NCI-H1092 (cell line): ENCODE measurements around the gene SH3PXD2A.
"Not testable (repeated sequence)": the region's sequence is repeated elsewhere in the genome, so short reads cannot be mapped to it uniquely, and the experiment has no call there.

ENCODE experiments used
- DNase-seq: peaks from one replicate; lab custom pipeline; 2025; lab: John Stamatoyannopoulos, UW

SH3PXD2A gene

DNA sequence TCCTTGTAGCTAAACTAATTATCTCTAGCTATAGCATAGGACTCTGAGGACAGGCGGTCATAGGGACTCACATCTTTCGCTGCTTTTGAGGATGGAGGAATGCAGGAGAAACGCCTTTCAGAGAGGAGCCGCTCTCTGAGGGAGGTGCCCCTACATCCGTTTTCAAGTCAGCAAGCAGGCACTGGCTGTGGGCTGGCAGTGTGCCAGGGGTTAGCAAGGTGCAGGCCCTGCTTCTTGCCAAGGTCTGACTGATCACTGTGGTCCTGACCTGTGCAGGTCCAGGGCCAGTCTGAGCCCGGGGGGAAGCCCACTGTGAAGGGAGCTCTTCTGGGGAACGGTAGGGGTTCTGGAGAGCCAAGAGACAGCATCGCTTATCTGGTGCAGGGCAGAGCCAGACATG lies 89.4 kb downstream of the SH3PXD2A start:
- DNase-seq, result no peak

DNA sequence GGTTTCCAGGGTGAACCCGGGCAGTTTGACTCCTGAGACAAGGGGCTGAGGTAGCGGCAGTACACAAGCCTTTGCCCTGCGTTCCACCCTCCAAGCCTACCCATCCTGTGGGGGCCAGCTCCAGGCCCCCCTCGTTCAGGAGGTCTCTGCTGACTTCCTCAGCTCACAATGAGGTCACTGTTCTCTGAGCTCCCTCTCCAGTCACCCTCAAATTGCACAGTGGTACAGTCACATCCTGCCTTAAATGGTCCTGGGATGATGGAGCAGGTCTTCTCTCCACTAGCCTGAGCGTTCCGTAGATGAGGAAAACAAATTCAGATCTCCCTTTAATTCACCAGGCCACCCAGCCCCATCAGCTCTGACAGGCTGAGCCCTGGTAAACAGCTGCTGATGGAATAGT lies 90.2 kb downstream of the SH3PXD2A start:
- no peak for DNase-seq

DNA sequence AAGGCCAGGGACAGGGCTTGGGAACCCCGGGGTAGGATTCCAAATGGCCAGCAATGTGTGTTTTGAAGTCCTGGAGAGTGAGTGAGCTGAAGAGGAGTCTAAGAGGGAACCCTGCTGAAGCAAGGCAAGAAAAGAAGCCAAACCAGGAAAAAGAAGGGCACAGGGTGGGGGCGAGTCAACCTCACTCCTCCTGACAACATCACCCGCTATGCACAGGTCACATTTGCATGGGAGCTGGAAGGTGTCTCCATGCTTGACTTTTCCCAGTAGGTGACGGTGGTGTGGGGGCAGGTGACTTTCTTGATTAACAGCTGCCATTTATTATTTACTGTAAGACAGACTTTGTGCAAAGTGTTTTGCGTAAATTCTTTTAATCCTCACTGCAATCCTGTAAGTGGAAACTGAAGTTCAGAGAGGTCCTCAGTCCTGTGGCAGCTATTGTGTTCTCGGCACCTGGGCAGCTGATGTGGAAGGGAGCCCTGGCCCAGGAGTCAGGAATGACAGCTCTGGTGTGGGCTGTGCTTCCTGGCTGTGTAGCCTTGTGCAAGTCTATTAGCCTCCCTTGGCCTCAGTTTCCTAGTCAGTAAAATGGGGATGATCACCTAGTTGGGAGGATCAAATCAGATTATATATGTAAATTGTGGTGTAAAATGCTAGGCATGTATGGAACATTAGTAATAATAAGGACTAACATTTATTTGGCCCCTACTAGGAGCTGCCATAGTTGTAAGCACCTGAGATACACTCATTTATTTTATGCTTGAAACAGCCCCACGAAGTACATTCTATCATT lies 90.9 kb downstream of the SH3PXD2A start:
- DNase-seq, result no peak

DNA sequence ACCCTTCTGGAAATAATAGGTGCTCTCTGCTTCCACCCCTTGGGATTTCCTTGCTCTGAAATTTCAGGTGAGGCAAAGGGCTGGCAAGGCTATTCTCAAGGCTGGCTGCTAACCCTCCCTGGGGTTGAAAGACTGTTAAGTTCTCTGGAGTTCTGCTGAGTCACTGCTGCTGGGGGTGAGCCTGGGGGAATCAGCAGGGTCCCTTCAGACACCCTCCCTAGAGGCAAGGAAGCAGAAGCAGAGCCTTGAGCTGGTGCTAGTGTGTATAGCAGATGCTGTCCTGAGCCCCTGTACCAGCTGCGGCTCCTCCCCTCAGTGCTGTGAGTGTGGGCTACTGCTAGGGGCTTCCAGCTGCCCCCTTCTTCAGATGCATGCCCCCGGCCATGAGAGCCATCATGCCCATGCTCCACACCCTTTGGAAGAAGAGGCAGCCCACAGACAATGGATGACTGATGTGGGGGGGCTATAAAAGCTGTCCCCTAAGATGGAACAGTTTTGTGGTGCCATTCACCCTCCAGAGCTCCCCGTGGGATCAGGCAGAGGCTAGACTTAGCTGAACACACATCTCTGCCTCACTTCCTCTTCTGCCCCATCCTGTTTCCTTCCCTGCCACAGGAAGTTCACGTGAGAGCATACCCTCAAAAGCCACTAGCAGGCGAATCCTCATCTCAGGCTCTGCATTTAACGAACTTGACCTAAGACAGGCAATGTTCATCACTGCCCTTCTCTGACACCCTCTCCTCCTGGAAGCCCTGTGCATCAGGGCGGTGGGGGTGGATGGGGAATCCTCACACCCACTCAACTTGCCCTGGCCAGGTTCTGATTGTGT lies 91.8 kb downstream of the SH3PXD2A start:
- no peak for DNase-seq

DNA sequence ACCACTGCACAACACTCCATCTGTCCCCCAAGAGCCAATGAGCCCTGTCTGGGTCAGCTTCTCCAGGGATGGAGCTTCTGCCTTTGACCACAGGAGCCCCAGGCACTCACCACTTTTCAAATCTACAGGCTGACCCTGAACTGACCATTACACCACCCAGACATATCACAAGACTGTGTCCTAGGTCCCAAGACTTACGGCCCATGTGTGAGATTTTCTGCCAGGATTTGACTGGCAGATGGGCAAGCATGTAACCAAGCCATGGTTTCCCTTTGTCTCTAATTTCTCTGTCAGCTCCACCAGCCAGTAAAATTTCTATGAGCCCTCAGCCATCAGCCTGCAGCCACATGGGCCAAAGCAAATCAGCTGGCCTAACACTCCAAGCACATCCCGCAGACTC lies 92.5 kb downstream of the SH3PXD2A start:
- no peak for DNase-seq

DNA sequence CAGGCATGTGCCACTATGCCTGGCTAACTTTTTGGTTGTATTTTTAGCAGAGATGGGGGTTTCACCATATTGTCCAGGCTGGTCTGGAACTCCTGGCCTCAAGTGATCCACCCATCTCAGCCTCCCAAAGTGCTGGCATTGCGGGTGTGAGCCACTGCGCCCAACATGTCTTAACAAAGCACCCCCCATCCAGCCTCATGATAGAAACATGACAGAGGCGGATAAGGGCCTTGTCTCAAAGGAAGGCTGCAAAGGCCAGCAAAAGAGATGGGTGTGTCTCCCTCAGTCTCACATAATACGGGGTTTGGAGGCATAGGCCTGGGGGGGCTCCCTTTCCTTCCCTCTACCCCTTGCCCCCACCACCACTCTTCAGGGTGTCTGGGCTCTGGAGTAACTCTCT lies 93.2 kb downstream of the SH3PXD2A start:
- no peak for DNase-seq

DNA sequence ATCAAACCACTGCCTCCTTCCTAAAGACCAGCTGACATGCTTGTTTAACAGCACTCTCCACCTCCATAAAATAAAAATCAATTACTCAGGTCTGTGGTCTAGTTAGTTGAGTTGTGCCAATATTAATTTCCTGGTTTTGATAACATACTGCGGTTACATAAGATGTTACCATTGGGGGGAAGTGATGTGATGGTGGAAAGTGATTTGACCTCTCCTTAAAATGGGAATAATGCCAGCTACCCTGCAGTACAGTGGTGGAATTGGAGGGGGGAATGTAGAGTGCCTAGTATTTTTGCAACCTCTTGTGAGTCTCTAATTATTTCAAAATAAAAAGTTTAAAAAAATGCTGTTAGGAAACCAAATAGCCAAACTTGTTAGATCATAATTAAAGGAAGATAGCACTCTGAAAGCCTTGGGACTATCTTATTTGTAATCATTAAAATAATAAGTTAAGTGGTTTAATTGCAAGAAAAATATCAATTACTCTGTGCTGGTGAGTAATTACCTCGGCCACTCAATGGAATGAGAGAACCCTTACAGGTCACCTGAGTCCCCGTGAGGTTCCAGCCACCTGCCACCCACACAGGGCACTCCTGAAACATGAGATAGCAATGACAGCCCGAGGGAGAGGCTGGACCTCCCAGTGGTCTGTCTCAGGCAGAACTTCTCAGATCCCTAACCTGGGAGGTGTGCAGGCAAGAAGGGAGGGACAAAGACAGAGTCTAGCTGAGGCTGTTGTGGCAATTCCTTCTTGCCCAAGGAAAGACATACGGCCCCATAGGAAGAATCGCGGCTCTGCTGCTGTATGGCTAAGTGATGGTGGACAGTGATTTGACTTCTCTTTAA lies 94.1 kb downstream of the SH3PXD2A start:
- DNase-seq, result no peak

DNA sequence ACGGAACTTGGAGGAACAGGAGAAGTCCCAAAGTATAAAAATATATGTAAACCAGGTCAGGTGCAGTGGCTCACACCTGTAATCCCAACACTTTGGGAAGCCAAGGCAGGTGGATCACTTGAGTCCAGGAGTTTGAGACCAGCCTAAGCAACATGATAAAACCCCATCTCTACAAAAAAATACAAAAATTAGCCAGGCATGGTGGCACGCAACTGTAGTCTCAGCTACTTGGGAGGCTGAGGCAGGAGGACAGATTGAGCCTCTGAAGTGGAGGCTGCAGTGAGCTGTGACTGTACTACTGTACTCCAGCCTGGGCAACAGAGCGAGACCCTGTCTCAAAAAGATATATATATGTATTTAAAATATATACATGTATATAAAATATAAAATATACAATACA lies 95.1 kb downstream of the SH3PXD2A start:
- not testable (repeated sequence) for DNase-seq

DNA sequence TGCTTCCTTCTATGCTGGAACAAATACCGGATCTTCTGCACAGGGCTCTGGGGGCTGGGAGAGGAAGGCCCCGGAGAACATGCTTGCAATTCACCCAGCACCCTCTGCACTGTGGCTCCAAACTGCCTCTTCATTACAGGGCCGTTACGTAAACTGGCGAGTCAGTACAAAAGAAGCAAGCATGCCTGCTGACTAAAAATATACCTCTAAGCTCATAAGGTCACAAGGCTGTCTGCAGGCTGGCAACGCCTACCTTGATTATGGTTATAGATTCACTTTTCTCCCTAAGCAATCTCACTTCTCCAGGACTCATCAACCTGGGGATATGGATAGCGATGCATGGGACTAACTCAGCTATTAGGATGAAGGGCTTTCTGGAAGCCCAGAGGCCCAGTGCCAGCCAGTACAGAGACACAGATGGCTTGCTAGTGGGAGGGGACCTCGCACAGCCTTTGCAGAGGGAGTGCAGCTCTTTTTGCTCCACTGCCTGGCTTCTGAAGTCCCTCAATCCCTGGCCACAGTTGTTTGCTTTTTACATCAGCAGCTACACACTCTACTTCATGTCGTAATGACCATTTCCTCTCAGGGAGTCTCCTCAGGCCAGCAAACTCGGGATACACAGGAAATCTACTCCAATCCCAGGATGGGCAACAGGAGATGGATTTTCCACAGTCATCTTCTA lies 96.1 kb downstream of the SH3PXD2A start:
- no peak for DNase-seq

DNA sequence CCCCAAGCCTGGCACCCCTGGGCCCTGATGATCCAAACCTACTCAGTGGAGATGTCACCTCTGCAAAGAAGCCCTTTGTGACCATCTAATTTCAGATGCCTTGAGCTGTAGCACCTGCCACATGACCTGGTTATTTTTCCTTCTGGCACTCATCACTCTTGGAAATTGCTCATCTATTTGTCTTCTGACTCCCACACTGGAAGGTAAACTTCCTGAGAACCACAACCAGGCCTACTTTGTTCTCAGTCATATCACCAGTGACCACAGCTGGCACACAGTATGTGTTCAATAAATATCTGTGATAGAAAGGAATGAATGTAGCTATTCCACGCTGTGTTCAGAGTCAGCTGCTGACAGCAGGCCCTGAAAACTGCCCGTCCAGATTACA lies 97.1 kb downstream of the SH3PXD2A start:
- no peak for DNase-seq

DNA sequence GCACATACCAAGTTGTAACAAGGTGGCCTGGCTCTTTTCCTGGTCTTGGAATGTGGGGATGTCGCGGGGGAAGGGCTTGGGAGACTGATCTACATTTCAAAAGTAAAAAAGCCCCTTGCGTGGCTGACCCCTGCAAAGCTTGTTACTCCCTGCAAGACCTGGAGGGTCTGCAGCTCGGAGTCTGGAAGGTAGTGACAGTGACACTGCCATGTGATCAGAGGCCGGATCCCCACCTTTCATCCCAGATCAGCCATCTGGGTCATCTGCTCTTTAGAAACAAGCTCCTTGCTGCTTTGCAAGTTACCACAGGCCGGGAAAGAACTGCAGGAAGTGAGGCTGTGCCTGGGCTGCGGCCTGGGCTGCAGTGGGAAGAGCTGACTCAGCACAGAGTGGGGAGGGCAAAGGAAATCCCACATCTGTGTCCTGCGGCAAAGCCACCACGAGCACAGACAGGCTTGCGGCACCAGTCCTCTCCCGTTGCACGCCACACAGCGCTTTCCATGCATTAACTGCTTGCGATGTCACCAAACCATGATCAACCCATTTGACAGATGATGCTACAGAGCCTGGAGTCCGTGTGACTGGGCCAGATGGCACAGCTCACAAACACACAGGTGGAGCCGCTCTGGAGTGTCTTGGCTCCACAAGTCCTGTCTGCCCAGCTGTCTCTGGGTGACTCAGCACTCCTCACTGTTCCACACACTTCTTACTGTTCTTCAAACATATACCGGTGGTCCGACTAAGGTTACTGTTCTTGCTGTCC lies 97.7 kb downstream of the SH3PXD2A start:
- DNase-seq, result no peak

DNA sequence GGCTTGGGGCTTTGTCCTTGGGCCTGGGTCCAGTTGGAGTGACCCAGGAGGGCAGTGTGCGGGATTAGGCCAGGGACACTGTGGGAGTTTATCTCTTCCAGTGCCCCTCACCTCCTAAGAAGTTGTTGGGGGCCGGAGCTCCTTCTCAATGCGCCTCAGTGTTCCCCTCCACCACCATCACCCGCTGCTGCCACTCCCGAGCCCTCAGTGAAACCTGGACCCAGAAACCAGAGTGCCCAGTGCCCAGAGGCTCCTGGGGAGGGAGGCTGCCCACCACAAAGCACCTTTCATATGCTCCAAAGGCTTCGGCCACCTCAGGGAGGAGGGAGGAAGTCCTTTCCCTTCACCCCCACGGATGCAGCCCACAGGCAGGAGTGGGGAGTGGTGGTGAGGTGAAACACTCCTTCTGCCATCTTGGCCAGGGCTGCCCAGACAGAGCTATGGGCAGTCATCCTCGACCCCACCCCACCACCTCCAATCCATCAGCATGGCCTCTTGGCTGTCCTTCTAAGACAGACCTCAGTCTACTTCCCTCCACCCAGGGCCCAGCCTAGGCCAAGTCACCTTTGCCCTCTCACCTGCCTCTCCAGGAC lies 99.0 kb downstream of the SH3PXD2A start:
- no peak for DNase-seq

DNA sequence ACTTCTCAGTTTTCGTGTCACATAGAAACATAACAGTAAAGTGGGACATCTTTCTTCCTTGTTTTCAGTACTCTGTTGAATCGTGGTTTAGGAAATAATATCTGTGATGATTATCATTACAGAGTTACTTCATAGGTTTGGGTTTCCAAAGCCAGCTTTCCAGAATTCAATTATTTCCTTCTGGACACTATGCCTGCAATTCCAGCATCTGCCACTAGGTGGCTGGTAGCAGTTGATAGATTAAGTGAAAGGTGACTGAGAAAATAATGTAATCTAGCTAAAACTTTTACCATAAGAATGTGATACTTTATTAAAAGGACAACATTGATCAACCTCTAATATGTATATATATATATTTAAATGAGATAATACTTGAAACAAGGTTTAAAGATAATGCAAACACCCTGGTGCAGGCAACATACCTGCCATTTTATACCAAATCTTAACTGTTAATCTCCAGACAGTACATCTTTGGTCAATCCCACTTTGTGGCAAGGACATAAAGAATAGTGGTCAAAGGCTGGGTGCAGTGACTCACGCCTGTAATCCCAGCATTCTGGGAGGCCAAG lies 102.6 kb downstream of the SH3PXD2A start:
- no peak for DNase-seq

DNA sequence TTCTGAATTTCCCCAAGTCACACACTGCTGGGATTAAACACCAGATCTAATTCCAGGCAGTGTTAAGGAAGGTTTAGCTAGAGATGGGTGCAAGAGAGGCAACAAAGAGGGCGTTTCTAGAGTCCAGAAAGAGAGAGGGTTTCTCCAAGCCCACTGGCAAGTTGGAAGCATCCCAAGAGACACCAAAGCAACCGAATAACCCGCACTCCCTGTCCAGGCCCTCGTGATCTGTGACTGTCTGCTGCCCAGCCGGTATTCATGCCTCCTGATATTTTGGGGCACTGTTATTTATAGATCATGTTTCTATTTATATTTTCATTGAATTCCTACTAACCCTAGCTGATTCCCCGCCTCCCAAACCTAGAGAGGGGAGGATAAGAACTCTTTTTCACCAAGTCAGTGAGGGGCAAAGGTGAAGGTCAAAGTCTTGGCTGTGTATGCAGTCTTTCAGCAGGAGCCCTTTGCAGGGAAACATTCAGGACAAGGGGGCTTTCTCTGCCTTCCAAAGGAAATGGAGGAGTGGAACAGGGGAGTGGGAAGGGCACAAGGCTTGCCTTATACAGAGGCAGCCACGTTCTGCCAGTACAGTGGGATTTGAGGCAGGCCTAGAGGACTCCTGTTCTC lies 103.6 kb downstream of the SH3PXD2A start:
- DNase-seq, result no peak

DNA sequence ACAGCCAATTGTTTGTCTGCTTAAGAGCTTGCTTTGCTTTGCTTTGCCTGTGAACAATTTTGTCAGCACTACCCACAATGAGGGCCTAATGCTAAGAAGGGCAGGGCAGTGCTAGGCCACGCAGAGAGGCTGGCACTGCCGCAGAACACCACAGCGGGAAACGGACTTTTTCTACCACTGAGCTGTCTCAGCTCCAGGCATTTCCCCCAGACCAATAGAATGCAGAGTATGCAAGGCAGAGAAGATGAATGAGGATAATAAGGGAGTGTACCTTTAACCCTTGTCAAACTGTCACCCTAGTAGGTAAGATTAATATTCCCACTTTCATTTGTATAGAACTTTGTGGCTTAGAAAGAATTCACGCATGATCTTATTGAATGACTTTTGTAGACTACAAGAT lies 104.5 kb downstream of the SH3PXD2A start:
- DNase-seq, result no peak

DNA sequence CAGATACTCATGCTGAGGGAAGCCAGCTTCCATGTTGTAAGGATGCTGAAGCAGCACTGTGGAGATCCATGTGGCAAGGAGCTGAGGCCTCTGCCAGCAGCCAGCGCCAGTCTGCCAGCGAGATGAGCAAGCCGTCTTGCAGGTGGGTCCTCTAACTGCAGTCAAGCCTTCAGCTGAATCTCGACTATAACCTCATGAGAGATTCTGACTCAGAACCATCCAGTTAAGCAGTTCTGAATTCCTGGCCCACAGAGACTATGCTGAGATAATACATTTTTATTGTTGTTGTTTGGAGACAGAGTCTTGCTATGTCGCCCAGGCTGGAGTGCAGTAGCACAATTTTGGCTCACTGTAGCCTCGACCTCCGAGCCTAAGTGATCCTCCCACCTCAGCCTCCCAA lies 105.6 kb downstream of the SH3PXD2A start:
- no peak for DNase-seq

DNA sequence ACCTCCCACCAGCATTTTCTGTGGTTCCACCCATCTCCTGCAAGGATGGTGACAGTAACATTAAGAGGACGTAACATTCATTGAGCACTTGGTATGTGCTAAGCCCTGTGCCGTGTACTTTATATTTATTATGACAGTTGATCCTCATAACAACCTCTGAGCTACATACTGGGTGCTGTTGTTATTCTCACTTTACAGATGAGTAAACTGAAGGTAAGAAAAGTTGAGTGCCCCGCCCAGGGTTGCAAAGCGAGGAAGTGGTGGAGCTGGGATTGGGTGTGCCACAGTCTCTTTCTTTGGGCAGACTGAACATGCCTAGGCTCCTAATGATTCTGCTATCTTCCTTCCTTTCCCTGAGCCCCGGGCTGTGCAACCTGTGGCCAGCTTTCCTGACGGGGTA lies 107.4 kb downstream of the SH3PXD2A start:
- no peak for DNase-seq

DNA sequence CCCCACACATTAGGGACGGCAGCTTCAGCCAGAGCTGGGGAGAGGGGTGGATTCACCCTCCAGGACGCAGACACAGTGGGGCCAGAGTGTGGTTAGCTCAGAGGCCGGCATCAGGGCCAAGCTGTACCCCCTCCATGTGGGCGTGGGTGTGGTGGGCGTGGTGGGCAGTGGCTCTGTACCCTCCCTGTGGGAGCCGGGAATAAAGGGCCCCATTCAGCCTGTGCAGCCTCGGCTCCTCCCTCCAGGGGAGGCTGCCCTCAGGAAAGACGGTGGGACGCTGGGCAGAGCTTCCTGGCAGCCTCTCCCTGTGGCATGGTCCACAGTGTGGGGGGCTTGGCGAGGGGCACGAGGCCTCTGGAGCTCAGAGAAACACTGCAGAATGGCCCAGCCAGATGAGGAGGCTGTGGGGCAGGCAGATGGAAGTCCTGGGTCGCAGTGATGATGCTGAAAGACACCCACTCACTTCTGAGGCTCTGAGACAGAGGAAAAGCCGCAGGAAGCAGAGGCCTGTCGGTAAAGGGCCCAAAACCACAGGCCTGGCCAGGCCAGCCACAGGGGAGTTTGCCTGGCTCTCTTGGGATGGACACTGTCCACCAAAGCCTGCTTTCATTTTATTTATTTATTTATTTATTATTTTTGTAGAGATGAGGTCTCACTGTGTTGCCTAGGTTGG lies 108.0 kb downstream of the SH3PXD2A start:
- DNase-seq, result no peak

DNA sequence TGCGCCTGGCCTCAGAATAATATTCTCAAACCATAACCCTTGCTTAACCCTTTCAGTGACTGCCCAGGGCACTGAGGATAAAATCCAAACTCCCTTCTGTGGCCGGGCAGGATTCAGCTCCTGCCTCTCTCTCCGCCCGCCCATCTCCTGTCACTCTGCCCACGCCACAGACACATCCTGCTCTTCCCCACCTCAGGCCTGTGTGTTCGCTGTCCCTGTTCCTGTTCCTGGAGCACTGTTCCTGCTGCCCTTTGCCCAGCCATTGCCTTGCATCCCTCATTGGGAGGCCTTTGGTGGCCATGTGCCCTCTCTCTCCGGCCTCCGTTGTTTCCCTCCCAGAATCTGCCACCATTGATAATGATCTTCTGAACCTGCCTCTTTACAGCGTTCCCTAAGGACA lies 108.8 kb downstream of the SH3PXD2A start:
- no peak for DNase-seq
